Loucy (cell line): ENCODE measurements around the gene GNAZ.

Experiments
- H2AFZ ChIP-seq: fragments of 200-600 bp; sonication (generic); 2 replicates; pipeline ENCODE4 v1.6.0; 2016; ENCODE audit warnings: antibody characterized with exemption, mild to moderate bottlenecking, low read length, moderate library complexity
- H3F3A ChIP-seq: fragments of 200-600 bp; 2 replicates; pipeline ENCODE4 v1.6.0; 2016; ENCODE audit warnings: antibody characterized with exemption, low read depth, mild to moderate bottlenecking
- H3K27me3 ChIP-seq: fragments of 200-600 bp; sonication (generic); 2 replicates; pipeline ENCODE4 v1.6.1; 2014; ENCODE audit warnings: low read length, mild to moderate bottlenecking; ENCODE audit not compliant: insufficient read depth, poor library complexity, severe bottlenecking
- H3K36me3 ChIP-seq: fragments of 200-600 bp; sonication (generic); 2 replicates; pipeline ENCODE4 v1.6.1; 2016; ENCODE audit warnings: low read length; ENCODE audit not compliant: insufficient read depth
- H3K4me1 ChIP-seq: fragments of 200-600 bp; sonication (generic); 2 replicates; pipeline ENCODE4 v1.5.1; 2014; ENCODE audit warnings: low read length, mild to moderate bottlenecking; ENCODE audit not compliant: insufficient read depth, poor library complexity, severe bottlenecking
- H3K4me2 ChIP-seq: fragments of 200-600 bp; sonication (generic); 2 replicates; pipeline ENCODE4 v1.6.0; 2014; ENCODE audit warnings: antibody characterized with exemption, low read length, low read depth, mild to moderate bottlenecking; ENCODE audit not compliant: poor library complexity, severe bottlenecking
- H3K4me3 ChIP-seq: fragments of 200-600 bp; sonication (generic); 2 replicates; pipeline ENCODE4 v1.5.1; 2014; ENCODE audit warnings: low read length, mild to moderate bottlenecking, mixed read lengths; ENCODE audit not compliant: poor library complexity, severe bottlenecking
- H3K79me2 ChIP-seq: fragments of 200-600 bp; sonication (generic); 2 replicates; pipeline ENCODE4 v1.6.1; 2014; ENCODE audit warnings: low read length; ENCODE audit not compliant: insufficient read depth
- H3K9ac ChIP-seq: fragments of 200-600 bp; sonication (generic); 2 replicates; pipeline ENCODE4 v1.6.0; 2014; ENCODE audit warnings: mild to moderate bottlenecking, low read depth, low read length, moderate library complexity; ENCODE audit not compliant: poor library complexity, severe bottlenecking
- H3K9me2 ChIP-seq: fragments of 200-600 bp; sonication (generic); replicated peaks from 2 replicates; pipeline ENCODE4 v1.6.1; 2016; ENCODE audit warnings: low read depth, low read length, mixed read lengths
- H3K9me3 ChIP-seq: fragments of 200-600 bp; sonication (generic); 2 replicates; pipeline ENCODE4 v1.6.1; 2014; ENCODE audit warnings: mild to moderate bottlenecking, antibody characterized with exemption, low read length, low read depth; ENCODE audit not compliant: insufficient read depth
- H4K20me1 ChIP-seq: fragments of 200-600 bp; sonication (generic); 2 replicates; pipeline ENCODE4 v1.6.0; 2014; ENCODE audit warnings: antibody characterized with exemption, low read length, mild to moderate bottlenecking; ENCODE audit not compliant: insufficient read depth, poor library complexity, severe bottlenecking
- EZH2phosphoT487 ChIP-seq: fragments of 200-600 bp; IDR thresholded peaks from 2 replicates; pipeline ENCODE4 v1.6.1; 2018; ENCODE audit warnings: antibody characterized with exemption, mild to moderate bottlenecking, moderate library complexity, borderline replicate concordance
- TF ChIP-seq, protein P1 (sequence below): fragments of 200-600 bp; sonication (generic); conservative IDR thresholded peaks from 2 replicates; pipeline ENCODE4 v1.5.1; 2014; ENCODE audit warnings: mild to moderate bottlenecking, antibody characterized with exemption, low read length

Gene GNAZ

DNA sequence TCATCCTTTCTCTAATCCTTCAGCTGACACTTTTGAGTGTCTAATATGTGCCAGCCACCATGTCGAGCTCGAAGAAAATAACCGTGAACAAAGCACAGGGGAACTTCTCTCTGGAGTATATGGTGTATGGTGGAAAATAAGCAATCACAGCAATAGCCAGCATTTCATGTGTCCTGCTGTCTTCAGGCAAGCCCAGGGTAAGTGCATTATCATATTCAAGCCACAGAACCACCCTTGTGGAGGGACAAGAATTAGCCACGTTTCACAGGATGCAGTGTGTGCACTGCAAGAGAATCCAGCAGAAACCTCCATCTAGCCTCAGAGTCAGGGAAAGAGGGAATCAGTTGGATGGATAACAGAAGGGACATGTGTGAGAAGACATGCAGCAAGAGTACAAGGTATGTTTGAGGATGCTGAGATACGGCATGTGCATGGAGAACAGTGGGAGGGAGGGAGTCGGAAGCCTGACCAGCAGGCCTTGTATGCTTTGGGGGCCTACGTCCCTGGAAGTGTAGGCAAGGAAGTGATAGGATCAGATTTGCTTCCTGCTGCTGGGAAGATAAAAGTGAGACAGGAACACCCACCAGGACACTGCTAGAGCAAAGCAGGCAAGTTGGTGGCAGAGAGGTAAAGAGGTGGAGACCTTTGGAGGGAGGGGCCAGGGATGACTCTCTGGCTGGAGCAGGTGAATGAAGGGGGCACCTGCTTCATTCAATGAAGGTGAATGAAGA is 14.7 kb upstream of the GNAZ start:
- Histone ChIP-seq H3K4me3 (no peak overlapping the region), H3F3A (no peaks in the 10 kb centered on the region), H3K27me3 (no peaks in the 10 kb centered on the region), H3K9me3 (no peaks in the 10 kb centered on the region), H2AFZ (no peak overlapping the region), H4K20me1 (no peaks in the 10 kb centered on the region), H3K4me1 (no peaks in the 10 kb centered on the region), H3K4me2 (no peak overlapping the region), H3K9ac (no peak overlapping the region), H3K9me2 (no peaks in the 10 kb centered on the region), H3K36me3 (no peaks in the 10 kb centered on the region), H3K79me2 (no peaks in the 10 kb centered on the region)
- no peak for TF ChIP-seq EZH2phosphoT487
- TF ChIP-seq, protein P1, sequence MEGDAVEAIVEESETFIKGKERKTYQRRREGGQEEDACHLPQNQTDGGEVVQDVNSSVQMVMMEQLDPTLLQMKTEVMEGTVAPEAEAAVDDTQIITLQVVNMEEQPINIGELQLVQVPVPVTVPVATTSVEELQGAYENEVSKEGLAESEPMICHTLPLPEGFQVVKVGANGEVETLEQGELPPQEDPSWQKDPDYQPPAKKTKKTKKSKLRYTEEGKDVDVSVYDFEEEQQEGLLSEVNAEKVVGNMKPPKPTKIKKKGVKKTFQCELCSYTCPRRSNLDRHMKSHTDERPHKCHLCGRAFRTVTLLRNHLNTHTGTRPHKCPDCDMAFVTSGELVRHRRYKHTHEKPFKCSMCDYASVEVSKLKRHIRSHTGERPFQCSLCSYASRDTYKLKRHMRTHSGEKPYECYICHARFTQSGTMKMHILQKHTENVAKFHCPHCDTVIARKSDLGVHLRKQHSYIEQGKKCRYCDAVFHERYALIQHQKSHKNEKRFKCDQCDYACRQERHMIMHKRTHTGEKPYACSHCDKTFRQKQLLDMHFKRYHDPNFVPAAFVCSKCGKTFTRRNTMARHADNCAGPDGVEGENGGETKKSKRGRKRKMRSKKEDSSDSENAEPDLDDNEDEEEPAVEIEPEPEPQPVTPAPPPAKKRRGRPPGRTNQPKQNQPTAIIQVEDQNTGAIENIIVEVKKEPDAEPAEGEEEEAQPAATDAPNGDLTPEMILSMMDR, result no peak

DNA sequence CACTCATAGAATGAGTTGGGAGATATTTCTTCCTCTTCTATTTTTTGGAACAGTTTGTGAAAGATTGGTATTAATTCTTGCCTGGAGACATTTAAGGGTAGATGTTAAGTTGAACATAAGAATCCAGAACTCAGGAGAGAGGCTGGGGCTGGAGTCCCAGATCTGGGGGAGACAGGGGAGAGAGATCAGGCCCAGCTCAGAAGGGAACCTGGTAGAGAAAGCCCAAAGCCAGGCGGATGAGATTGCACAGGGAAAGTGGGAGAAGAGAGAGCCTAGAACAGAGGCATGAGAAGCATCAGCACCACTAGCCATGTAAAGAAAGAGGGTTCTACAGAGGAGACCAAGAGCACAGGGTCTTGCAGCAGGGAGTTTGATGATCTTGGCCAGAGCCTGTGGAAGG is 13.0 kb upstream of the GNAZ start:
- Histone ChIP-seq H3K9me2 (no peaks in the 10 kb centered on the region), H3F3A (no peaks in the 10 kb centered on the region), H3K27me3 (no peaks in the 10 kb centered on the region), H3K4me3 (no peak overlapping the region), H4K20me1 (no peaks in the 10 kb centered on the region), H3K4me2 (no peak overlapping the region), H3K9ac (no peak overlapping the region), H3K4me1 (no peaks in the 10 kb centered on the region), H2AFZ (no peak overlapping the region), H3K79me2 (no peaks in the 10 kb centered on the region), H3K9me3 (no peaks in the 10 kb centered on the region), H3K36me3 (no peaks in the 10 kb centered on the region)
- TF ChIP-seq EZH2phosphoT487, result no peak
- TF ChIP-seq, protein P1, result no peak

DNA sequence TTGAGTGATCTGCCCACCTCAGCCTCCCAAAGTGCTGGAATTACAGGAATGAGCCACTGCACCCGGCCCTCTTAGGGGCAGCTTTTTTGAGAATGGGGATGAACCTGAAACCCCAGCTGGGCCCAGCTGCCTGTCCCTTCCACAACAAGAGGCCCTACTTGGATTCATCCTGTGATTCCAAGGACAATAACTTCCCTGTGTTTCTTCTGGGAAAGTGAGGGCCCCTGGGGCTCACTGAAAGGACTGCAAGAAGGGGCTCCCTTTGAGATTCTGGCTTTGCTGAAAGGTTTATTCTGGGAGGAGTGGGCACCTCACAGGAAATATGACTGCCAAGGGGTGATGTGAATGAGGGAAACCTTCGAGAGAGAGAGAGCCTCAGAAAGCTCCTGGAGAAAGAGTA is 12.3 kb upstream of the GNAZ start:
- no peaks in the 10 kb centered on the region for H3K4me1 ChIP-seq
- H3F3A ChIP-seq, result no peaks in the 10 kb centered on the region
- H3K9me3 ChIP-seq, result no peaks in the 10 kb centered on the region
- no peaks in the 10 kb centered on the region for H3K79me2 ChIP-seq
- TF ChIP-seq EZH2phosphoT487, result no peak
- TF ChIP-seq, protein P1, result no peak
- no peak overlapping the region for H3K4me3 ChIP-seq
- H3K9me2 ChIP-seq, result no peaks in the 10 kb centered on the region
- no peak overlapping the region for H2AFZ ChIP-seq
- no peaks in the 10 kb centered on the region for H3K27me3 ChIP-seq
- no peak overlapping the region for H3K4me2 ChIP-seq
- H3K36me3 ChIP-seq, result no peaks in the 10 kb centered on the region
- no peaks in the 10 kb centered on the region for H4K20me1 ChIP-seq
- no peak overlapping the region for H3K9ac ChIP-seq
